Sigmoid colon (tissue), 7 donors: ENCODE data around the gene WDFY4. TPM values are rescaled to one million over a fixed set of nuclear protein-coding genes. Genes with fewer than 3 reads are reported as not detected.
A peak's percentile ranks its signal among the peaks of the same experiment; 100 is the strongest.

Experiments used
- DNase-seq: peaks from one replicate; pipeline ENCODE4 v3.0.0-alpha.2; 2019
- H3K27ac ChIP-seq, 4 donors: fragments of 200-600 bp; sonication (generic); one replicate each; pipeline ENCODE4 v1.5.1; 2016 to 2019; ENCODE audit warnings: mild to moderate bottlenecking in 1 of 4
- H3K27me3 ChIP-seq, 3 donors: fragments of 200-600 bp; sonication (generic); one replicate each; pipeline ENCODE4 v1.5.1; 2019; ENCODE audit warnings: mild to moderate bottlenecking in 1 of 3
- H3K36me3 ChIP-seq, 4 donors: fragments of 200-600 bp; sonication (generic); one replicate each; pipeline ENCODE4 v1.5.1; 2016 to 2019
- H3K4me1 ChIP-seq, 4 donors: fragments of 200-600 bp; sonication (generic); one replicate each; pipeline ENCODE4 v1.5.1; 2017 to 2019
- H3K4me3 ChIP-seq, 4 donors: fragments of 200-600 bp; sonication (generic); one replicate each; pipeline ENCODE4 v1.5.1; 2017 to 2019; ENCODE audit warnings: mild to moderate bottlenecking in 2 of 4, moderate library complexity in 1 of 4
- H3K9me3 ChIP-seq, 4 donors: fragments of 200-600 bp in 3 of 4; sonication (generic) in 3 of 4; one replicate each; pipeline versions ENCODE4 v1.5.1 to v1.6.1; 2013 to 2019
- CTCF ChIP-seq, 4 experiments: fragments of 450-650 bp in 3 of 4; fragments of 200-600 bp in 1 of 4; IDR thresholded peaks; one replicate each; pipeline ENCODE4 v1.5.1; 2016 to 2019; ENCODE audit warnings: antibody characterized with exemption in 4 of 4, mild to moderate bottlenecking in 3 of 4, moderate library complexity in 2 of 4
- EP300 ChIP-seq, 4 donors: sonication (generic); formaldehyde crosslinking; IDR thresholded peaks; one replicate each; pipeline ENCODE4 v1.6.1; 2017; ENCODE audit warnings: antibody characterized with exemption in 4 of 4
- POLR2A ChIP-seq, 2 donors: fragments of 450-650 bp; IDR thresholded peaks; one replicate each; pipeline ENCODE4 v1.6.1; 2016; ENCODE audit warnings: antibody characterized with exemption in 2 of 2, mild to moderate bottlenecking in 2 of 2, moderate library complexity in 2 of 2
- POLR2AphosphoS5 ChIP-seq, 4 donors: sonication (generic); formaldehyde crosslinking; IDR thresholded peaks; one replicate each; pipeline ENCODE4 v1.6.1; 2017; ENCODE audit warnings: antibody characterized with exemption in 4 of 4
- WGBS, 2 donors: extraction: QIAGEN DNeasy Blood & Tissue Kit; methylation state at CpG; one replicate each; pipeline ENCODE4 v1.1.7; 2013; 5-methylcytosine and 5-hydroxymethylcytosine counted together
- intact Hi-C: fragments of 100-400 bp; cut with DNase I; formaldehyde crosslinking; loops from one replicate; pipeline ENCODE4 v1.15.1; 2023
- polyA plus RNA-seq, 3 donors: library from polyadenylated mRNA; stranded (reverse); fragments of 200-250 nt; gene quantifications; one replicate each; pipeline ENCODE4 v1.2.3, GENCODE V29; 2013
- total RNA-seq, 4 donors: library from RNA; depleted of rRNA; stranded (reverse); fragments of >200 nt; gene quantifications; one replicate each; pipeline ENCODE4 v1.1.0, GENCODE V29; 2016
- donor health status: healthy with polysubstance abuse.
- donor health status: Bipolar disorder and iron deficiency.
- donor health status: healthy.

The WDFY4 gene
- total and polyA plus RNA-seq, 7 donors, result 0.60 to 18.6 (median 2.5) TPM

GRCh38 chr10:48958598-48959190 lies 274.0 kb downstream of the WDFY4 start:
- Histone ChIP-seq H3K36me3 (no peaks in the 10 kb centered on the region), H3K27ac (no peak overlapping the region), H3K4me3 (no peak overlapping the region), H3K9me3 (no peaks in the 10 kb centered on the region), H3K4me1 (no peaks in the 10 kb centered on the region), H3K27me3 (no peaks in the 10 kb centered on the region)
- TF ChIP-seq POLR2AphosphoS5 (IDR thresholded peaks at IDR 0.05), result no peak
- intact Hi-C loops, result no loop called here
- peak; percentile 17 for DNase-seq
- 76 to 98% methylated on average over 1 of the region's 1 CpG for WGBS, 2 donors

- intact Hi-C loops, result no loop called here
- Histone ChIP-seq H3K4me1 (no peaks in the 10 kb centered on the region), H3K36me3 (no peaks in the 10 kb centered on the region), H3K27ac (no peak overlapping the region), H3K27me3 (no peaks in the 10 kb centered on the region), H3K4me3 (no peak overlapping the region), H3K9me3 (no peaks in the 10 kb centered on the region)
- DNase-seq, result no peak
- TF ChIP-seq EP300 (IDR thresholded peaks at IDR 0.05) (no peak), POLR2A (IDR thresholded peaks at IDR 0.05) (no peak)
- whole genome bisulfite sequencing, 2 donors, result 92 to 94% methylated on average over 1 of the region's 1 CpG
Observed at GRCh38 chr10:48964038-48964437, 279.4 kb downstream of the WDFY4 start.

GRCh38 chr10:48965460-48965859 lies 280.8 kb downstream of the WDFY4 start:
- no peak overlapping the region for H3K27ac ChIP-seq
- WGBS, 2 donors, result 83 to 92% methylated on average over 4 of the region's 4 CpGs

GRCh38 chr10:48968036-48968435 lies 283.4 kb downstream of the WDFY4 start:
- Histone ChIP-seq H3K36me3 (no peaks in the 10 kb centered on the region), H3K9me3 (no peaks in the 10 kb centered on the region), H3K4me1 (no peaks in the 10 kb centered on the region), H3K27ac (no peak overlapping the region), H3K4me3 (no peak overlapping the region), H3K27me3 (no peaks in the 10 kb centered on the region)
- 85 to 88% methylated on average over 3 of the region's 3 CpGs for WGBS, 2 donors
- intact Hi-C loops, result no loop called here
- TF ChIP-seq POLR2A (IDR thresholded peaks at IDR 0.05), result no peak
- no peak for DNase-seq

More at GRCh38 chr10:48965460-48965859, 280.8 kb downstream of the WDFY4 start:
- peak; percentile 33 for DNase-seq
- Histone ChIP-seq H3K4me3 (no peak overlapping the region), H3K27me3 (no peaks in the 10 kb centered on the region), H3K9me3 (no peaks in the 10 kb centered on the region), H3K4me1 (no peaks in the 10 kb centered on the region), H3K36me3 (no peaks in the 10 kb centered on the region)
- intact Hi-C loops, result no loop called here
- TF ChIP-seq CTCF (IDR thresholded peaks at IDR 0.05) (no peak), EP300 (IDR thresholded peaks at IDR 0.05) (no peak), POLR2A (IDR thresholded peaks at IDR 0.05) (no peak), POLR2AphosphoS5 (IDR thresholded peaks at IDR 0.05) (no peak)

- intact Hi-C loops, result no loop called here
- H3K36me3 ChIP-seq, result no peaks in the 10 kb centered on the region
- no peaks in the 10 kb centered on the region for H3K27me3 ChIP-seq
- H3K9me3 ChIP-seq, result no peaks in the 10 kb centered on the region
- no peak for TF ChIP-seq EP300 (IDR thresholded peaks at IDR 0.05)
- TF ChIP-seq POLR2AphosphoS5 (IDR thresholded peaks at IDR 0.05), result no peak
- no peak for DNase-seq
- WGBS, 2 donors, result 91 to 94% methylated on average over 14 of the region's 14 CpGs
- no peak overlapping the region for H3K27ac ChIP-seq
- H3K4me3 ChIP-seq, result no peak overlapping the region
- no peaks in the 10 kb centered on the region for H3K4me1 ChIP-seq
Observed at GRCh38 chr10:48970046-48970445, 285.4 kb downstream of the WDFY4 start.

GRCh38 chr10:48970654-48971053 lies 286.0 kb downstream of the WDFY4 start:
- no peak for DNase-seq
- intact Hi-C loops, result no loop called here
- Histone ChIP-seq H3K4me1 (no peaks in the 10 kb centered on the region), H3K9me3 (no peaks in the 10 kb centered on the region), H3K27ac (no peak overlapping the region), H3K36me3 (no peaks in the 10 kb centered on the region), H3K27me3 (no peaks in the 10 kb centered on the region), H3K4me3 (no peak overlapping the region)
- 82 to 87% methylated on average over 4 of the region's 4 CpGs for WGBS, 2 donors
- TF ChIP-seq POLR2A (IDR thresholded peaks at IDR 0.05) (no peak), CTCF (IDR thresholded peaks at IDR 0.05) (no peak)

- no peak for DNase-seq
Observed at GRCh38 chr10:48973065-48973464, 288.4 kb downstream of the WDFY4 start.

More at GRCh38 chr10:48973065-48973464, 288.4 kb downstream of the WDFY4 start:
- no peaks in the 10 kb centered on the region for H3K36me3 ChIP-seq
- intact Hi-C loops, result no loop called here
- no peak overlapping the region for H3K27ac ChIP-seq
- TF ChIP-seq POLR2A (IDR thresholded peaks at IDR 0.05), result no peak
- no peak for TF ChIP-seq EP300 (IDR thresholded peaks at IDR 0.05)
- TF ChIP-seq POLR2AphosphoS5 (IDR thresholded peaks at IDR 0.05), result no peak
- TF ChIP-seq CTCF (IDR thresholded peaks at IDR 0.05), result no peak
- H3K27me3 ChIP-seq, result no peaks in the 10 kb centered on the region
- no peak overlapping the region for H3K4me3 ChIP-seq
- no peaks in the 10 kb centered on the region for H3K4me1 ChIP-seq
- H3K9me3 ChIP-seq, result no peaks in the 10 kb centered on the region
- 87 to 88% methylated on average over 5 of the region's 5 CpGs for WGBS, 2 donors
